Mesothelial cell of epicardium (in vitro differentiated cells): ENCODE measurements around the gene ASB12. TPM values are rescaled to one million over a fixed set of nuclear protein-coding genes. Genes with fewer than 3 reads are reported as not detected.
"Not testable (repeated sequence)": the region's sequence is repeated elsewhere in the genome, so short reads cannot be mapped to it uniquely, and the experiment has no call there.

Experiments
- DNase-seq, 2 experiments: peaks; one replicate each; pipeline ENCODE4 v3.0.0; 2021; ENCODE audit warnings: low spot score in 2 of 2; ENCODE audit not compliant: unreplicated experiment in 2 of 2
- H3K27ac Mint-ChIP-seq: 2 replicates; pipeline ENCODE4 v1.8.0; 2021; ENCODE audit warnings: mixed read lengths
- H3K27me3 Mint-ChIP-seq: 2 replicates; pipeline ENCODE4 v1.8.0; 2021; ENCODE audit warnings: low read depth, mixed read lengths
- H3K36me3 Mint-ChIP-seq: 2 replicates; pipeline ENCODE4 v1.8.0; 2021; ENCODE audit warnings: mixed read lengths
- H3K4me1 Mint-ChIP-seq: 2 replicates; pipeline ENCODE4 v1.8.0; 2021; ENCODE audit warnings: mixed read lengths
- H3K4me3 Mint-ChIP-seq: 2 replicates; pipeline ENCODE4 v1.8.0; 2021; ENCODE audit warnings: mild to moderate bottlenecking, moderate library complexity, mixed read lengths
- H3K9me3 Mint-ChIP-seq: 2 replicates; pipeline ENCODE4 v1.8.0; 2021; ENCODE audit warnings: mixed read lengths
- total RNA-seq: library from RNA; stranded (reverse); gene quantifications from 3 replicates; pipeline ENCODE4 v1.2.1, GENCODE V29; 2021
- TF ChIP-seq, protein P1 (sequence below): fragments of 200-600 bp; sonication (generic); IDR thresholded peaks from one replicate; pipeline ENCODE4 v1.5.0; 2021; ENCODE audit warnings: antibody characterized with exemption; ENCODE audit not compliant: unreplicated experiment

The ASB12 gene, protein sequence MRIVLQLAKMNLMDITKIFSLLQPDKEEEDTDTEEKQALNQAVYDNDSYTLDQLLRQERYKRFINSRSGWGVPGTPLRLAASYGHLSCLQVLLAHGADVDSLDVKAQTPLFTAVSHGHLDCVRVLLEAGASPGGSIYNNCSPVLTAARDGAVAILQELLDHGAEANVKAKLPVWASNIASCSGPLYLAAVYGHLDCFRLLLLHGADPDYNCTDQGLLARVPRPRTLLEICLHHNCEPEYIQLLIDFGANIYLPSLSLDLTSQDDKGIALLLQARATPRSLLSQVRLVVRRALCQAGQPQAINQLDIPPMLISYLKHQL
- 0.18 to 0.73 TPM (median 0.67 TPM) in 3 replicates for total RNA-seq

DNA sequence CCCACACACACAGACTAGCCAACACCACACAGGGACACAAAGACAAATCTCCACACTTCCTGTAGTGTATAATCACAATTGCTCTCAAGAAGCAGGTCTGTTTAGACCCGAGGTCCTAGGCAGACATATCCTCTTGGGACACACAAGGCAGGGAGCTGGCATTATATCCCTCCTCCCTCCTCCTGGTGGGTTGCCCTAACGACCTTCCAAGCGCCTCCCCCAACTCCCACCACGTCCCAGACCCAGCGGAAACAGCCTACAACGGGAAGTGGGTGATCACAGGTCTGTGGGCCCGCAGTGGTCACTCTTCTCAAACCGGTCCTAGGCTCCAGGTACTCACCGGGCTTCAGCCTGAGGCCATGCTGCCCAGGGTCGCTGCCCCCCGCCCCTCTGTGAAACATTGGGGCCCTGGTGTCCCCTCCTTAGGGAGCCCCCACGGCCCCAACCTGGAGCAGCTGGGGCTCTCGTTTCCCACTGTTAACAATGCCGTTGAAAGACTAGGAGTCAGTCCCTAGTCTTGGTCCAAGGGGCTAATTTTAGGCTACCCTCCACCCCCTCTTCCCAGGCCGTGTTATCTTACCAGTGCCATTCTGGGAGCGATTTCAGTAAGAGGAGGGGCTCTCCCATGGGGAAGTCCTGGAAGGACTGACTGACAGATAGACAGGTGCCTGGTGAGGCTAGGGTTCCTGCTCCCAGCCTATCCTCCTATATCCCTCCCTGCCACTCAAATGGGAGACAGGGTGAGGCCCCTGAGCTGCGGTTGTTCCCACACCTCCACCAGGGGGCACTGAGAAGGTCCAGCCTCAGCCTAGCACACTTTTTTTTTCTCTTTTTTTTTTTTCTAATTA is at the start of gene ASB12:
Gene ASB12 (minus strand): TSS at position 485 of the 848 bp plus-strand sequence. CDS start 4,957 bp downstream, outside the sequence.
- Mint-ChIP-seq H3K4me3 (no peak within 1 kb of the TSS), H3K4me1 (no peaks in the 10 kb centered on the region), H3K27me3 (no peaks in the 10 kb centered on the region), H3K9me3 (peaks cover 27% of the 10 kb centered on the region), H3K36me3 (no peaks in the 10 kb centered on the region), H3K27ac (no peak within 1 kb of the TSS)
- TF ChIP-seq, protein P1, sequence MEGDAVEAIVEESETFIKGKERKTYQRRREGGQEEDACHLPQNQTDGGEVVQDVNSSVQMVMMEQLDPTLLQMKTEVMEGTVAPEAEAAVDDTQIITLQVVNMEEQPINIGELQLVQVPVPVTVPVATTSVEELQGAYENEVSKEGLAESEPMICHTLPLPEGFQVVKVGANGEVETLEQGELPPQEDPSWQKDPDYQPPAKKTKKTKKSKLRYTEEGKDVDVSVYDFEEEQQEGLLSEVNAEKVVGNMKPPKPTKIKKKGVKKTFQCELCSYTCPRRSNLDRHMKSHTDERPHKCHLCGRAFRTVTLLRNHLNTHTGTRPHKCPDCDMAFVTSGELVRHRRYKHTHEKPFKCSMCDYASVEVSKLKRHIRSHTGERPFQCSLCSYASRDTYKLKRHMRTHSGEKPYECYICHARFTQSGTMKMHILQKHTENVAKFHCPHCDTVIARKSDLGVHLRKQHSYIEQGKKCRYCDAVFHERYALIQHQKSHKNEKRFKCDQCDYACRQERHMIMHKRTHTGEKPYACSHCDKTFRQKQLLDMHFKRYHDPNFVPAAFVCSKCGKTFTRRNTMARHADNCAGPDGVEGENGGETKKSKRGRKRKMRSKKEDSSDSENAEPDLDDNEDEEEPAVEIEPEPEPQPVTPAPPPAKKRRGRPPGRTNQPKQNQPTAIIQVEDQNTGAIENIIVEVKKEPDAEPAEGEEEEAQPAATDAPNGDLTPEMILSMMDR: no peak
- DNase-seq: no peak

DNA sequence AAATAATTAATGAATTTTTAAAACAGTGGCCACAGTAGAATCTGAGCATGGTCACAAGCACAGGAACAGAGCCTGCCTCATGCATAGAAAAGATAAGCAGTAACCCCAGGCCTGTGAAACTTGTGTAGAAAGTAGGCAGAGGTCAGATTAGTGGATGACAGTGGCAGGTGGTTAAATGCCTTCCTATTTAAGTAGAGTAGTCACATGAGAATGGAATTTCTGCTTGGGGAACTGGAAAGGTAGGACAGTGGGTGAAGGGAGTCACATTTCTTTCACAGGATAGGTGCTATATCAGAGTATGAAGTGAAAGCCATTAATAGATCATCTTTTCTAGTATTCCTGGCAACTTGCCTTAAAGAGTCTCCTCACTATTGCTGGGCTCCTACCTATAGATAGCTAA is 34.9 kb upstream of the ASB12 start:
- H3K4me1 Mint-ChIP-seq: no peaks in the 10 kb centered on the region

DNA sequence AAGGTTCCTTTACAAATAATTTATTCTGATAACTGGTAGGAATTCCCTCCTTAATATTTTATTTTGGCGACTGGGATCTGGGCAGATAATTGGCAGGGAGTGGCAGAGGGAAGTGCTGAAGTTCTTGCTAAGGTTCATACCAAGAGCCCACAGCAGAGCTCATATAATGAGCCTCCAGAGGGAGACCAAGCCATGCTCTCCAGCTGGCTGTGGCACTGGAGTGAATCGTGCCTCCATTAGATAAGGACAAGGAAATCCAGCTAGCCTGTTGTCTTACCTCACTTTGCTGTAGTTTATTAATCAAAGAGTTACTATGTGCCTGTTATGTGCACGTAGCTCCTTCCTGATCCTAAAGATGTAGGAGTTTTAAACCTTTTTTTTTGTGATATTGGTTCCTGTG is 1.3 kb downstream of the ASB12 start:
- Mint-ChIP-seq H3K27me3 (no peaks in the 10 kb centered on the region), H3K4me1 (no peaks in the 10 kb centered on the region), H3K36me3 (no peaks in the 10 kb centered on the region), H3K4me3 (no peak overlapping the region), H3K27ac (no peak overlapping the region), H3K9me3 (peaks cover 29% of the 10 kb centered on the region)
- TF ChIP-seq, protein P1: no peak
- no peak for DNase-seq

More for the DNA sequence above, 34.9 kb upstream of the ASB12 start:
- H3K9me3 Mint-ChIP-seq: peaks cover 32% of the 10 kb centered on the region
- H3K4me3 Mint-ChIP-seq: no peak overlapping the region
- H3K27ac Mint-ChIP-seq: no peak overlapping the region
- no peaks in the 10 kb centered on the region for H3K36me3 Mint-ChIP-seq
- TF ChIP-seq, protein P1: no peak
- no peak for DNase-seq
- H3K27me3 Mint-ChIP-seq: no peaks in the 10 kb centered on the region

DNA sequence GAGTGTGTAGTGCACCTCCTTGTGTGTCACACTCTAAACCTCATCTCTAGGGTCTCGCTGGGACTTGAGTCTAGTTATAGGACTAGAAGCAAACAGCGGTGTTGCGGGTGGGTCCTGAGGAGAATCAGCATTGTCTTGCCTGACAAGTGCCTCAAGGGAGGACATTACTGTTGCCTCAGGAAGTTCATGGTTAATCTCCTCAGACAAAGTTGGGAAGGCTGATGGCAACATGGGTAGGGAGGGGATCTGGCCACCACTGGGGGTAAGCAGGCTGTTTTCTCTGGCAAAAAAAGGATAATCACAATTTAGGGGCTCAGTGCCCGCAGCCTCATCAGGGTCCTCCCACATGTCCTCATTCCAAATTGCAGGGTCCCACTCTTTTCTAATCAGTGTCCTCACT is 12.4 kb downstream of the ASB12 start:
- DNase-seq: no peak
- H3K9me3 Mint-ChIP-seq: peaks cover 41% of the 10 kb centered on the region
- peaks cover 3% of the 10 kb centered on the region for H3K27me3 Mint-ChIP-seq

DNA sequence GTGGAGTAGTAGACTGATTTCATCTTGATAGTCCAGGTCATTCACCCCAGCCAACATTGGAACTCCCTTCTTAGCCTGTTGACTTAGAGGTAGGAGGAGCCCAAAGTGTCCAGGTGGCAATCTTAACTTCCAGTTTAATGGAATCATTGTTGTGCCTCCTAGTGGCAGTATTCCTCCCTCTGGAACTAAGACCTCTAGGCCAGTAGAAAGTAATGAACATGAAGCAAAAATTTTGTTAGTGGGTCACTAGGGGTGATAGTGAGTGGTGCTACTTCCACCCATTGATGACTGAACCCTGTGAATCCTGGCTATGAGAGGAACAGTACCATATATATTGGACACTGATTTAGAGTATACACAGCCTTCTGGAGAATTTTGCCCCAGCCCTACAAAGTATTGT is 16.4 kb downstream of the ASB12 start:
- not testable (repeated sequence) for H3K27ac Mint-ChIP-seq, DNase-seq, H3K4me3 Mint-ChIP-seq, H3K36me3 Mint-ChIP-seq, H3K4me1 Mint-ChIP-seq, H3K27me3 Mint-ChIP-seq
- peaks cover 30% of the 10 kb centered on the region for H3K9me3 Mint-ChIP-seq

More for the DNA sequence above, 12.4 kb downstream of the ASB12 start:
- Mint-ChIP-seq H3K27ac (no peak overlapping the region), H3K4me3 (no peak overlapping the region), H3K4me1 (no peaks in the 10 kb centered on the region), H3K36me3 (no peaks in the 10 kb centered on the region)
- TF ChIP-seq, protein P1: no peak
